Stimulated activated CD4-positive, alpha-beta T cell treated with anti-CD3 and anti-CD28 coated beads, Interleukin-15, amount 100 ng/mL, for 24 hours (primary cell): ENCODE data around the gene TCAF1.
"Not testable (repeated sequence)": the region's sequence is repeated elsewhere in the genome, so short reads cannot be mapped to it uniquely, and the experiment has no call there.

ENCODE experiments used
- DNase-seq: peaks from one replicate; pipeline ENCODE4 v3.0.0-alpha.2; 2020

TCAF1 gene

DNA sequence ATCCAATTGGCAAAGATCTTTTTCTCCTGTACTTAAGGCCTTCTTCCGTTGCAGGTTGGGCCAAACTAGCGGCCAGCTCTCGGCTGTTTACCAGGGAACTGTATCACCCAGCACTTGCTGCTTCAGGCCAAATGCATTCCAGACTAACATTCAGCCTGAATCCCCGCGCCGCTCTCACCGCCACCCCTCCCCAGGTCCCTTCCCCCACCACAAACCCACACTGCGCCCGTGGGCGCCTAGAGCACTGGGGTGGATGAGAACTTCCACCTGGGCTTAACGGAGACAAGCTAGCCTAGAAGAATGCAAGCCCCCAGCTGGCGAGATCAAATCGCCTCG lies 676 bp downstream of the TCAF1 start:
- no peak for DNase-seq

DNA sequence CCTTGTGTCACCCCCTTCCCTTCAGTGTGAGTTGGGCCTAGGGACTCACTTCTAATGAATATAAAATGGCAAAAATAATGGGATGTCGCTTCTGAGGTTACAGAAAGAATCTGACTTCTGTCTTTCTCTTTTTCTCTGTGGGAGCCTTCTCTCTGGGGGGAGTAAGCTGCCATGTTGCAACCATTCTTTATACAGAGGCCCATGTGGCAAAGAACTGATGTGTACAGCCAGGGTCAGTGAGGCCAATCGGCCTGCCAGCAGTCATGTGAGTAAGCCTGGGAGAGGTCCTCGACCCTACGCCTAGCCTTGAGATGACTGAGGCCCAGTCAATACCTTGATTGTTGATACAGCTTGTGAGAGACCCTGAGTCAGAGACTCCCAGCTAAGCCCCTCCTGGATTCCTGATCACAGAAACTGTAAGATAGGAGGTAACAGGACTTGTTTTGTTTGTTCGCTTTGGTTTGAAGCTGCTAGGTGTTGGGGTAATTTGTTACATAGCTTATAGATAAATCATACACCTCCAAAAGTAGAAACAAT lies 1.7 kb downstream of the TCAF1 start:
- DNase-seq: no peak

DNA sequence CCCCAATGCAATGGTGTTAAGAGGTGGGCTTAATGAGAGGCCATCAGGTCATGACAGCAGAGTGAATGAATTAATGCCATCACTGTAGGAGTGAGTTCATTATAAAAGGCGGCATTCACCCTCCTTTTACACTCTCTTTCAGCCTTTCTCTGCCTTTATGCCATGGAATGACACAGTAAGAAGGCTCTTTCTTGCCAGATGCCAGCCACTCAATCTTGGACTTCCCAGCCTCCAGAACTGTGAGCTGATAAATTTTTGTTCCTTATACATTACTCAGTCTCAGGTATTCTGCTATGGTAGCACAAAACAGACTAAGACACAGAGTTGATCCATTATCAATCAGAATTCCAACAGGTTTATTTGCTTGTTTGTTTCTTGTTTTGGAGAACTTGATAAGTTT lies 3.2 kb downstream of the TCAF1 start:
- no peak for DNase-seq

DNA sequence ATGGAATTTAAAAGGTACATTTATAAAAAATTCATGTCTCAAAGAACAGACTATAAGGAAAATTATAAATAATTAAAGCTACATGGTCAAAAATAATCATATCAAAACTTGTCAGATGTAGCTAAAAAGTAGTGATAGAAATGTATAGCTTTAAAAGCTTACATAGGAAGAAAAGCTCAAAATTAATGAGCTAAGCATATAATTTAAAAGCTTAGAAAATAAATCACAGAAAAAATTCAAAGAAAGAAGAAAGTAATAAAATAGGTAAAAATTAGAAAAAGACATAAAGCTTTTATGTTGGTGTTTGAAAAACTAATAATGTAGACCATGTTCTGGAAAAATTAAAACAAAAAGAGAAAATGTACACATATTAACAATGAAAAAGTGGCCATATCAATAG lies 5.3 kb downstream of the TCAF1 start:
- no peak for DNase-seq

DNA sequence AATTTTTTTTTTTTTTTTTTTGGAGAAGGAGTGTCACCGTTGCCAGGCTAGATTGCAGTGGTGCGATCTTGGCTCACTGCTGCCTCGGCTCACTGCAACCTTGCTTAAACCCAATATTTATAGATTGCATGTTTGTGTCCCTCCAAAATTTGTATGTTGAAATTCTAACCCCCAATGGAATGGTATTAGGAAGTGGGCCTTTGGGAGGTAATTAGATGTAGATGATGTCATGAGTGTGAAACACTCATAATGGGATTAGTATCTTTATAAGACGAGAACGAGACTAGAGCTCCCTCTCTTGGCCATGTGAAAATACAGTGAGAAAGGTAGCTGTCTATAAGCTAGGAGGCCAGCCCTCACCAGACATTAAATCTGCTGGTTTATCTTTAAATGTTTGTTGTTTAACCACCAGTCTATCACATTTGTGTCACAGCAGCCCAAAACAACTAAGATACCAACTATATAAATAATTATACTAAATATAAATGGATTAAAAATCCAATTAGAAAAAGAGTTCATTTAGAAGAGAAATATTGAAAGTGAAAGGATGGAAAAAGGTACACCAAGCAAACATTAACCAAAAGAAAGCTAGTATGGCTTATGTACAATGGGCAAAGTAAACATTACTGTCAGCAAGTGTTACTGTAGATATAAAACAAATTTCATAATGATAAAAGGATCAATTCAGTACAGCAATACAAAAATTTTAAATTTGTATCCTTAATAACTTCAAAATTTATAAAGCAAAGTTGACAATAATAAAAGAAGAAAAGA lies 9.3 kb downstream of the TCAF1 start:
- DNase-seq: no peak

DNA sequence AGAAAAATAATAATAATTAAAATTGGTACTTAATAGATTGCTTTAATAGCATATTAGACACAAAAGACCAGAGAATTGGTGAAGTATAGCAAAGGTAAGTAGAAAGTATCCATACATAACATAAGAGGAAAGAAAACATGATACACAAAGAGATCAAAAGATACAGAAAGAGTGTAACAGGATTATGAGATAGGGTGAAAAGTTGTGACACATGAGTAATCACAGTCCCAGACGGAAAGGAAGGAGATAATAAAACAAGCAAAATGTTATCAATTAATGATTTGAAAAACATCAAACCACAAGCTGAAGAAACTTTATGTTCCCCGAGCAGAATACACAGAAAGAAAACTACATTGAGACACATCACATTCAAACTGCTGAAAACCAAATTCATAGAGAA lies 10.5 kb downstream of the TCAF1 start:
- DNase-seq: no peak

DNA sequence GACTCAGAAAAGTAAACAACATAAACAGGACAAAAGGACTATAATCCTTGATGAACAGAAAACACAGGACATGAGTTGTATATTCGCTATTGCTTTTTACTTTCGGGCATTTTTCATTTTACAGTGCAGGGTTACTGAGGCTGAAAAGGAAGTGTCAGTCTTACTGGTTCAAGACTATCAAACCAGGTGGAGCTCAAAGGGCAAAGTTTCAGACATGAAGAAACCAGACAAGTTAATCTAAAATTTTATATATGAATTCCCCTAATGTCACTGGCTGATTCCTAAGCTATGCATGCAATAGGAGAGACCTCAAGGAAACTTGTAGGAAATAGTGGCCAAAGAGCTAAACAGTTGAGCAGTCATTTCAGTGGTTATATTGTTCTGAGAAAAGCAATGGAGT lies 11.4 kb downstream of the TCAF1 start:
- DNase-seq: no peak

DNA sequence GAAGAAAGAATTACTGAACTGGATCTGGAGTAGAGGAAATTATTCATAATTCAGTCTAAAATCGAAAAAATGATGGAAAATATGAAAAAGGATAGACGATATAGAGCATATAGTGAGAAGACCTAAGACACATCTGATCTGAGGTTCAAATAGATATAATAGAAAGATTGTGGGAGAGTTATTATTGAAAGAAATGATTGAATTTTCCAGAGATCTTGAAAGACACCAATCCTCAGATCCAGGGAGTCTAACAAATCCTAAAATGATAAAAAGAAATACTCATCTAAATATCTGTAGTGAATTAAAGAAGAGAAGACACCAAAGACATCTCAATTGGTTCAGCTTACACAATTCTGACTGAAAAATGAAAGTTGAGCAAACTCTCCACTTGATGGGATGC lies 12.9 kb downstream of the TCAF1 start:
- DNase-seq: no peak

DNA sequence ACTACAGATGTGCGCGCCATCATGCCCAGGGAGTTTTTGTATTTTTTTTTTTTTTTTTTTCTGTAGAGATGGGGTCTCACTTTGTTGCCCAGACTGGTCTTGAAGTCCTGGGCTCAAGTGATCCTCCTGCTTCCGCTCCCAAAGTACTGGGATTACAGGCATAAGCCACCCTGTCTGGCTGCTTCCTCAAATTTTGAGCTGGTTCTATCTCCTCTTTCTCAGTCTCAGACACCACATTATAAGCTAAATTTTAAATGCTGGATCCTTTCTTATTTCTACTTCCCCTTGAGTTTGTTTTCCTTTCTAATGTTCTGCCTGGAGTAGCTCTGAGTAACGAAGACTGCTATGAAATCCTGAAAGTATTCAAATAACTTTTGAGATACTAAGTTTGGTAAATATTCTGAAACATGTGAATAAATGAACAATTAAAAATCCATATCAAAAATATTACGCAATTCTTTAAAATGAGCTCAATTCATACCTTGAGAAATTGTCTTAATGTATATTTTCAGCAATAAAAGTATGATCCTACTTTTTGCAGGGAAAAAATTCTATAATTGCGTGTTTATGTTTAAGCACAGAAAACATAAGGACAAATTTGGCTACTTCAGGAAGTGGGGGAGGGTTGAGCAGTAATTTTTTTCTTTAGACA lies 15.0 kb downstream of the TCAF1 start:
- no peak for DNase-seq

DNA sequence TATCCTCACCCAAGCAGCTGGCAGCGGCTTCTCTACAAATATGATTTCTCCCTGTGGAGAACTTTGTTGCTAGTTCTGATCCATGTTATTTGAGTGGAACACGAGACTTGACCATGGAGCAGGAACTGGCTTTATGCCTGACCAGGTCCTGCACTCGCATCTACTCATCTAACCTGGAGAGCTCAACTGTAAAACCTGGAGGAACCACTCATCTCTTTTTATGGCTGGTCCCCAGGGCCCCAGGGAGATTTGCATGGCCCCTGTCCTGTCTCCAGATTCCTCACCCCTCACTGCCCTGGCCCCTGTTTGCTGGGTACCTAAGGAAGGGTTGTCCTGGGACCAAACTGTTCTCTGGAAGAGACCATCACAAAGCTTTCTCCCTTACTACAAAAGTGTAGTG lies 16.0 kb downstream of the TCAF1 start:
- no peak for DNase-seq

DNA sequence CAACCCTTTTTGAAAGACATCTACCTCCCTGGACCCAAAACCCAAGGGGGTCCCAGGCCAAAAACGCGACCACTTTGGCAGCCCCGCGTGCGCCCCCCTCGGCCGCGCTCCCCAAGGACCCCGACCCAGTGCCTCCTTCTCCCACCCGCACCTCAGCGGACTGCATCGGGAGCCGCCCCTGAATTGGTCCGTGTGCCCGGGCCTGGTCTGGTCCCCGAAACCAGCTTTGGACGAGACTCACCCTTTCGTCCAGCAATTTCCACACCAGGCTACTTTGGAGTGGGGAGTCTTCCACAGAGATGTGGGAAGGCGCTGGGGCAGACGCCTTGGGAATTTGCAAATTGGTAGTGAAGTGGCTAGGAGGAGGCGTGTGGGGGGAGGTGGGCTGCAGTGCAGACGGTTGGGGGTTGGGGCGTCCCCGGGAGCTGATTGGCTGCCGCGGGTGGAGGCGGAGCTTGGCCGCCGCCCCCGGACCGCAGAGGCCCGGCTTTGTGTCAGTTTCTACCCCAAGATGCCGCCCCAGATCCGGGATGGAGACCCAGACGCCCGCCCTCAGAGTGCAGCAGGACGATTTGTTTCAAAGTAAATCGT lies 16.9 kb downstream of the TCAF1 start:
- peak; percentile 36 for DNase-seq

DNA sequence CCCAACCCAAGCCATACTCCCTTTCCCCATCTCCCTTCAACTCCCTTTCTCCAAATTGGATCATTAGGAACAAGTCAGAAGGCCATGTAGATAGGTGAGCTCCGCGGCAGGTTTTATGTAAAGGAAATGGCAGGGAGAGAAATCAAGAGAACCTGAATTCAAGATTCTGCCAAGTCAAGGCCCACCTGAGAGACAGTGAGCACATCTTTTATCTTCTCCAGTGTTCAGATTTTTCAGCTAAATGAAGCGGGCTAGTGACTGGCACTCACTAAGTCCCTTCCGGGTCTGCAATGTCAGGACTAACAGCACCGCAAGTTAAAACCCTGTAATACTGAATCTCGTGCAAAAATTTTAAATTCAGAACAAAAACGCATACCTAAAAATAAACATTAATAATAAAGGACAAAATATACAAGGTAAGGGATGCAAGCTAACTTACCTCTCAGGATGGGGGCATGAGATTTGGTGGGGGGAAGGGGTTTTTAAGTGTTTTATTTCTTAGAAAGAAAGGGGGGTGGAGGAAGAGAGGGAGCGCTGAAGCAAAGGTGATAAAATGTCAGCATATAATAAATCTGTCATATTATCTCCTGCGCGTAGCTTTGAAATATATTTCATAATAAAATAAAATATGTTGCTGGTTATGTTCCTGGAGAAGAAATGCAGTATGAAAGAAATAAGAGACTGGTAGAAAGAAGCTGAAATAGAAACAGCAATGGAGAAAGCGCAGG lies 17.6 kb downstream of the TCAF1 start:
- DNase-seq: no peak

DNA sequence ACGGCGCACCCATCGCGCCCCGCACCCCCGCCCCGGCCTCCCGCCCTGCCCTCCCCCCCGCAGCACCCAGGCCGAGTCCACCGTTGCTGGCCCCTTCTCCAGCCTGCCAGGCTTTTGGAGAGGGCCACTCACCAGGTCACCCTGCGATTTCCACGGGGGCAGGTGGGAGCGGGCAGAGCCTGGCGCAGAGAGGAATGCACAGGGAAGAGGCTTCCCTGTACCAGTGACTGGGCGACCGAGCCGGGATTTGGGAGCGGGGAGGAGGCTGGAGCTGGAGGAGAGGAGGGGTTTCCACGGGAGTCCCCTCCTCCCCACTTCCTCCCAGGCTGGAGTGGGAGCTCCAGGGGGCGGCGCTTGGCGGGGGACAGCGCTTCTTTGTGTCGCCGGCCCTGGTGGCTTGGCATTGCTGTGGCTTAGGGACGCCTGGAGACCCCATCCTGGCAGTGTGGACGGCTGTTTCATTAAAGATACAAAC lies 19.3 kb downstream of the TCAF1 start:
- peak; percentile 15 for DNase-seq

DNA sequence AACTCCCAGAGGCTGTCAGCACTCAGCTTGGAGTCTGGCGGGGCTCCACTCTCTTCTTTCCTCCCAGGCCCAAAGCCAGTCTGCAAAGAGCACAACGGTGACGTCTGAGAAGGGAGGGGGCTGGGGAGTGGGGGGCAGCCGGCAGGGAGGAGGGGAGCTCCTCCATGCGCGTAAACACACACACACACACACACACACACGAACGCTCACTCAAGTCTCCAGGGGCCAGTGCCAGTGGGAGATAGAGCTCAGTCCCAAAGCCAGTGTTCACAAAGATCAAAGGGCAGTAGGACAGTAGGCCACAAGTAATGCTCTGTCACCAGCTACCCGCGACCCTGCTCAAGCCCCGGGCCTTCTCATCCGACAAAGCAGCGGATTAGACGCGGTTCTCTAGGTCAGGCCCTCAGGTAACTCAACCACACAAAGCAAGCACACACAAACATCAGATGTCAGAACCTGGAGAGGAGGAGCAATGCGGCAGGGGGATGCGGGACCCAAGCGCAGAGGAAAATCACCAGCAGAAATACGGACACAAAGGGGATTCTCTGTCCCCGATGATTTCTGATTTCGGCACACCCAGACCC lies 19.9 kb downstream of the TCAF1 start:
- DNase-seq: no peak

DNA sequence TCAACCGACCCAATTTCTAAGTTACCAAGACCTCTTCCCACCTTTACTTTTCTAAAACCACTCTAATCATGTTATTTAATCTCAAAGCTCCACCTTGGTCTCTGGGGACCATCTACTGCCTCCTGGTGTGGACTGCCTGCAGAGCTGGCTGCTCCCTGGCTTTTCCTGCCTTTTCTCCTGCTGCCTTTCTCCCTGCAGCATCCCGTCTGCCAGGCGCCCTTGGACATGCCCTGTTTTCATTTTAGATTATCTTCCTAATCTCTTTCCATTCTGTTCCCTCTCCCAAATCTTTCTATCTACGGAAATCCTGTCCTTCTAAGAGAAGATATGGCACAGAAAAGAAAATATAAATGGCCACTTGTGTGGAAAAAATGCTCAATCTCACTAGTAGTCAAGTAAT lies 23.1 kb downstream of the TCAF1 start:
- no peak for DNase-seq

DNA sequence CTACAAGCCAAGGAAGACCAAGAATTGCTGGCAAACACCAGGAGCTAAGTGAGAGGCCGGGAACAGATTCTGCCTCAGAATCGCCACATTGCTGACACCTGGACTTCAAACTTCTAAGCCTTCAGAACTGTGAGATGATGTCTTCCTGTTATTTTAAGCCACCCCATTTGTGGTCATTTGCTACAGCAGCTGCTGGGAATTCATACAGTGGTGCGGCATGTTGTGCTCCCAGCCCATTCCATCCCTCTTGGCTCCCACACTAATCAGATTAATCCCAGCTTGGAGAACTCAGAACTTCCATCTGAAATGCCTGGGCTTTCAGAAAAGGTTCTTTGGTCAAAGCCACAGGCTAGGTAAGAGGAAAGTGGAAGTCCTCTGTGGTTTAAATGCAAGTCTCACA lies 24.9 kb downstream of the TCAF1 start:
- DNase-seq: no peak

DNA sequence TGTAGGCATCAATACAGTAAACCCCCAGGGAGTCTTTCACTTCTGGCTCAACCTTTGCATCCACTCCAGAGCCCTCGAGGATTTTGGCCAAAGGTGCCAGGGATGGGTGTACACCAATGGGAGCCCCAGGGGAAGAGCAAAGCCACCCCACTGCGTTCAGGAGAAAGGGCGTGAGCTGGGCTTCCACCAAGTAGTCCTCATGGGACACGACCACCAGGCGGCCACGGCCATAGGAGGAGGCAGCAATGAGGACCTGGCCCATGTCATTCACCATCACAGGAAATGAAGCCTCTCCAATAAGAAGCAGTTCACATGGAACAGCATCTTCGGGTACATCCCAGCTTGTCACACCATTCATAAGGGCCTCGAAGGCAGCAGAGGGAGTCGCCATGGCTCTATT lies 25.8 kb downstream of the TCAF1 start:
- no peak for DNase-seq

DNA sequence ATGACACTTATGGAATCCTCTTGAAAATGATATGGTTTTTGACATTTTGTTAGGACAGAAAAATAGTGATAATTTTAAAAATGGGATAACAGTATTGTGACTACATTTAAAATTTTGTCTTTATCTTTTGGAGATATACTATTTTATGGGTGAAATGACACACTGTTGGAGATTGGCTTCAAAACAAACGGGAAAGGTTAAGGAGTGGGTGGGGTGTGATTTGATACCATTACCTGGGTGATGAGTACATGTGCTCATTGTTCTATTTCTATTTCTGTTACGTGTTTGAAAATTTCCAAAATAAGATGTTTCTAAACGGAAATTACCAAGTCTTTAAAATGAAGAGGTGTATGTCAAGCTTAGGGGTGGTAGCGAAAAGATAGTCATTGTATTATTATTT lies 28.7 kb downstream of the TCAF1 start:
- not testable (repeated sequence) for DNase-seq

DNA sequence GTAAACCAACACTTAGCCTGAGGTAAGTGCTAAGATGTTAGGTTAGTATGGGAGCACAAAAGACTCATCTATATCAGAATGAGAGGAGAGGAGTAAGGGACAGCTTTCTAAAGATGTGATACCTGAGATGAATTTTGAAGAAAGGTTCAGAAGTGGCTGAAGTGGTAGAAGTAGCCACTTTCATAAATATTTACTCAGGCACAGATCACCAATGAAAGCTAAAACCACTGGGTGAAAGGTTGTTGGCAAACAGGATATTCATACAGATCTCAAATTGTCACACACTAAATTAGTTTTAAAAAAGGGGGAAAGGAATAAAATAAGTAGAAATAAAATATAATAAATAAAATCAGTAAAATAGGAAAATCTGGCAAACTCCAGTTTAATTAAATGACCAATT lies 30.4 kb downstream of the TCAF1 start:
- not testable (repeated sequence) for DNase-seq

DNA sequence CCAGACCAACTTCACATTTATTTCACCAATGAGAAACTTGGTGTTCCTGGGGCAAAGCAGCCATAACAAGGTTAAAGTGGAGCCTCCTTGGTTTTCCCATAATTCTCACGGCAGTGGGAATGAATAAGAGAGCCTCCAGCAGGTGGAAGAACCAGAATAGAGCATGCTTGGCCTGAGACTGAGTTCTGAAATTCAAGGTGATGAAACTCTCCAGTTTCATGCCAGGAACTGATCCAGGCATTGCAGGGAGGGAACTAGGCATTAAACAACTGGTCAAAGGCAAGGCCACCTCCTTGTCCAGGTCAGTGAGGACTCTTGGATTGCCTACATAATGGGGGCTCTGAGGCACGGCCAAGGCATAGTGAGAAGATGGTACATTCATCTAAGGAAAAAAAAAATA lies 44.0 kb downstream of the TCAF1 start:
- not testable (repeated sequence) for DNase-seq

DNA sequence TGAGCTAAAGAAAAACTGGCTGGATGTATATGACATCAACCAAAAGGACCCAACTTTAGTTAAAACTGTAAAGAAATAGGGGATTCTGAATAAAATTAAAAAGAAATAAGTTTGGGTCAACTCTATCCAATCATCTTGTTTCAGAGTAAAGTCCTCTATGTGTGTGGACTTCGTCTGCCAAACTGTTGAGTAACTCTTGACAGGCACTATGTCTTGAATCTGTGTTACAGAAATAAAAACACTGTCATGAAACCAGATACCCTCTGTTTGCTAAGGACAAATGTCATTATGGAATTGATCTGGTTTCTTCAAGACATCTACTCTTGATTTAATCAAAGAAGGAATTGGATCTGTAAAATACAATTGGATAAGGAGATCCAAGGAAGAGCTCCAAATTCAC lies 46.5 kb downstream of the TCAF1 start:
- not testable (repeated sequence) for DNase-seq

DNA sequence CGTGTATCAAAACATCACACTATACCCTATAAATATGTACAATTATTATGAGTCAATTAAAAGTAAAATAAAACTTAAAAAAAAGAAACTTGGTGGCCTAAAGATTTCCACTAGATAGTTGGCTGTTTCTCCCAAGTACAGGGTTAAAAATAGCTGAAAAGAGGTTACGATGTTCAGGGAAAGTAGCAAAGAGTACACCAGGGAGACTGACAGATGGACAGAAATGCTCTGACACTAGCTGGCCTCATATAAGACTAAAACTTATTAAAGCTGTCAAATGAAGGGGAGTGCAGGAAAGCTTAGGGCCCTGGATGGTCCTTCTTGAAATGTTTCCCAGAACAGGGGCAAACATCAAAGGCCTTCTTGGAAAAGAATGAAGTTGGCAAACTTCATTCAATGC lies 51.3 kb downstream of the TCAF1 start:
- DNase-seq: no peak
